Measurements from ENCODE around the gene TPRX1.
"Not testable (repeated sequence)": the region's sequence is repeated elsewhere in the genome, so short reads cannot be mapped to it uniquely, and the experiment has no call there.

Gene TPRX1

DNA sequence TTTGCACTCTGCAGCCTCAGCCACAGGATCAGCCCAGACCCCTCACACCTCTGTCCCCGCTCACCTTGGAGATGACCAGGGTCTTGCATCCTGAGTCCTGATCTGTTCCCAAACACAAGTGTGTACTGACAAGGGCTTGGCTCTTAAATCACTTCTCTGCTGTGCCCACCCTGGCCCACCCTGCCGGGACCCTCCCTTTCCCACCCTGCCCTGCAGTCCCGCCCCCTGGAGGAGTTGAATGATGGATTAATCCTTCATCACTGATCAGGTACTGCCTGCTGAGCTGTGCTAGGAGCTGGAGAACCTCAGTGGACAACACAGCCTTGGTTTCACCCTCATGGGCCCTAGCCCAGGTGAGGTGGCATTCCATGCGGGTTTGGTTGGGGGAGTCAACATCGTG, at the start of gene TPRX1:
Gene TPRX1 (minus strand): TSS at position 101 of the 400 bp plus-strand sequence. CDS start 12 bp downstream, at position 89.
- not testable (repeated sequence) for DNase-seq (ENCODE audit: low read depth in 1 of 2, low spot score in 1 of 2)

DNA sequence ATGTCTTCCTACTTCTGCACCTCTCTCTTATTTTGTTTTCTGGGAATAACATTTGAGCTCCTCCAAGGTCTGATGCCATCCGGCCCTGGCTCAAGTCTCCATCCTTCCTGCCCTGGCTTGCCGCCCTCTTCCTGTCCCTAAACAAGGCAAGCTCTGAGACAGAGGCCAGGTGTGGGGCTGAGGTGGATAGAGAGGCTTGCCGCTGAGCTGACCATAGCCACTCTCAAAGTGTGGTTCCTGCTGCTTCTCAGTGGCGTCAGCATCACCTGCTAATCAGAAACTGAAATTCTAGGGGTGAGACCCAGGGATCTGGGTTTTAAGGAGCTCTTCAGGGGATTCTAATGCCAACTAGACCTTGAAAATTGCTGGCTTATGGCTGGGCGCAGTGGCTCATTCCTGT, 48.7 kb upstream of the TPRX1 start:
- DNase-seq (ENCODE audit: low read depth in 1 of 2, low spot score in 1 of 2), result no peak

DNA sequence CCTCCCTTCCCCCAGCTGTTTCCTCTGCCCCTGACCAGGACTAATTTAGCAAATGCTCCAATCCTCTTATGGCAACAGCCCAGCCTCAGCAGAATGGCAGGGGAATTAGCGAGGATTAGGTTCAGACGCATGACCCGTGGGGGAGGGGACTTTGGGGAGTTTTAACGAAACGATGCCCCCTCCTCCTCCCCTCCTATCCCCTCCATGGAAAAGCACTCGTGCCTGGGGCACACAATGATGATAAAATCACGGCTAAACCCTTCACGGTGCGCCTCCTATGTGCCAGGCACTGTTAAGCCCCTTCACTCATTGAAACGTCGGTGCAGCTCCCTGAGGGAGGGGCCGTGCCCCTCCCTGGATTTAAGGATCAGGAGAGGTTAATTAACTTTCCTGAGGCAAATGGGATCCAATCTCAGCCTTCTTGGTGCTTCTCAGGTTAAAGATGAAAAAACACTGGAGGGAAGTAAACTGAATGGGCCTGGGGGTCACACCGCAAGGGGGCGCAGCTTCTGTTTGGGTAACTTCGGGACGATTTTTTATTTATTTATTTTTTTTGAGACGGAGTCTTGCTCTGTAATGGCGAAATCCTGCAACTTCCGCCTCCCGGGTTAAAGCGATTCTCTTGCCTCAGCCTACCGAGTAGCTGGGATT, 44.6 kb upstream of the TPRX1 start:
- DNase-seq (ENCODE audit: low read depth in 1 of 2, low spot score in 1 of 2), result no peak

DNA sequence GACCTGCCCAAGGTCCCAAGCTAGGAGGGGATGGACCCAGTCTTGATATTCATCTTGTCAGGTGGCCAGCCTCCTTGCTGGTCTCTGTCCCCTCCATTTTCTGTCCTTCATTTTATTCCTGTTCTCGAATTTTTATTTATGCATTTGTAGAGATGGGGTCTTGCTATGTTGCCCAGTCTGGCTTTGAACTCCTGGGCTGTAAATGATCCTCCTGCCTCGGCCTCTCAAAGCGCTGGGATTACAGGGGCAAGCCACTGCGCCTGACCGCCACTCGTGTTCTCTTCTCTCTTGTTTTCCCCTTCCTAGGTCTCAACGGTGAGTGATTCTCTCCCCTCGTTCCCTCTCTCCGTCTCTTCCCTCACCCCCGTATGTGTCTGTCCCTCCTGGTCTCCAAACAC, 44.1 kb upstream of the TPRX1 start:
- DNase-seq (ENCODE audit: low read depth in 1 of 2, low spot score in 1 of 2), result no peak

DNA sequence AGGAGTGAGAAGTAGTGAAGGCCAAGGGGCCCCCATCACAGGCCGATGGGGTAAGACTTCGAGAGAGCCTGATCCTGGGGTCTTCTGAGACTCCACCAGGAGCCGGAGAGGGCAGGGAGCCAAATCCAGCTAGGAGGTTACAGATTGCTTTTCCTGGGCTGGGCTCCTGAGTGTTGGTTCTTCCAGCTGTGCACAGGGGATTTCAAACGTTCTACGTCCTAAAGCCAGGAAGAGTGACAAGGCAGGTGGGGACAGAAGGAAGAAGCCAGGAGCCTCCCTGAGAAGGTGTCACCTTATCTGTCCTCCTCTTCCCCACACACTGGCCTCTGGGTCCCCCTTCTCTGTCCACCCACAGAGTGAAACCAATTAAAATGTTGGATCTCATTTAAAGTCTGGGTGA, 38.6 kb upstream of the TPRX1 start:
- no peak for DNase-seq (ENCODE audit: low read depth in 1 of 2, low spot score in 1 of 2)

- no peak for DNase-seq (ENCODE audit: low read depth in 1 of 2, low spot score in 1 of 2)
These were observed 35.6 kb upstream of the TPRX1 start for GRCh38 chr19:47839913-47840312.

GRCh38 chr19:47839411-47839810, 35.1 kb upstream of the TPRX1 start:
- DNase-seq (ENCODE audit: low read depth in 1 of 2, low spot score in 1 of 2), result no peak

DNA sequence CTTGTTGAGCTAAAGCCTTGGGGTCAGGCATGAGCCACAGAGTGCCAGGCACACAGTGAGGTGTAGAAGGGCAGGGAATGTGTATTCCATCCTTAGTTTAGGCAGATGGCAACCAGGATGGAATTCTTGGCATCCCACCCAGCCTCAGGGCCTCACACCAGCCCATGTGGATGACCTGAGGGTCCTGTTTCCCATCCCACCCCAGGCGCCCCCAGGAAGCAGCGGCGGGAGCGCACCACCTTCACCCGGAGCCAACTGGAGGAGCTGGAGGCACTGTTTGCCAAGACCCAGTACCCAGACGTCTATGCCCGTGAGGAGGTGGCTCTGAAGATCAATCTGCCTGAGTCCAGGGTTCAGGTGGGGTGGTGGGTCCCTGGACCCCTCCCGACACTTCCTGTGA, 31.7 kb upstream of the TPRX1 start:
- no peak for DNase-seq (ENCODE audit: low read depth in 1 of 2, low spot score in 1 of 2)

GRCh38 chr19:47832723-47833122, 28.4 kb upstream of the TPRX1 start:
- no peak for DNase-seq (ENCODE audit: low read depth in 1 of 2, low spot score in 1 of 2)

DNA sequence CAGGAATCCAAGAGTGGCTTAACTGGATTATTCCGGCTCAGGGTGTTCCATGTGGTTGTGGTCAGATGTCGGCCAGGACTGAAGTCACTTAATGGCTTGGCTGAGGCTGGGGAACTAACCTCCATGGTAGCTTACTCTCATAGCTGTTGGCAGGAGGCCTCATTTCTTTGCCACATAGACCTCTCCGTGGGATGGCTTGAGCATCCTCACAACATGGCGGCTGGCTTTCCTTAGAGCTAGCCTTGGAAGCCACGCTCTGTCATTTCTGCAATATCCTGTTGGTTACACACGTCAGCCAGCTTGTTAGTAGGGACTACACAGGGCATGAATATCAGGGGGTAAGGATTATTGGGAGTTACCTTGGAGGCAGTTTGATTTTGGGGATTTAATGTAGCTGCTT, 22.4 kb upstream of the TPRX1 start:
- no peak for DNase-seq (ENCODE audit: low read depth in 1 of 2, low spot score in 1 of 2)

GRCh38 chr19:47824396-47824795, 20.0 kb upstream of the TPRX1 start:
- DNase-seq (ENCODE audit: low read depth in 1 of 2, low spot score in 1 of 2), result no peak

DNA sequence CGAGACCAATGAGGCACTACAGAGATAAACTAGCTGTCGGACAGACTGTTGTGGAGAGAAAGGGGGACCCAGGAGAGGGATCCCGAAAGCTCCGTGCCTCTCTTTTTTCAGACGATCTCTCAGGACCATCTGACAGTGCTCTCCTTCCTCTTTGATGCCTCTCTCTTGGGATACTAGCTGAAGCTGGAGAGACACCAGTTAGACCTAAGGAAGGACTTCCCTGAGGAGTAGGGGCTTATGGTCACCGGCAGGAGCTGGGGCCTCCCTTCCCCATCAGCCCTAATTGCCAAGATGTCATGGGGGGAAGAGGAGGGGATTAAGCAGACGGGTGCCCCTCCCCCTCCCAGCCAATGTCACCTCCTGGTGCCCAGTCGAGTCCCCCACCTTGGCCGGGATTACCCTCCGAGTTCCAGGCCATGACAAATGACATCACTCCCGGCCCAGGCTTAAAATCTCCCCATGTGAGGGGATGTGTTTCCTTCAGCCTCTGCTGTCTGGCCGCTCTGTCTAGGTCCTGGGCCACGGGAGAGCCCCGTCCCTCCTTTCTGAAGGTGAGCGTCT, 17.2 kb upstream of the TPRX1 start, which contains the start of gene CRX:
Gene CRX (plus strand): TSS at position 478 of the 561 bp plus-strand sequence. CDS start 12,507 bp downstream, outside the sequence.
- no peak for DNase-seq (ENCODE audit: low read depth in 1 of 2, low spot score in 1 of 2)

GRCh38 chr19:47820410-47820809, 16.1 kb upstream of the TPRX1 start:
- DNase-seq (ENCODE audit: low read depth in 1 of 2, low spot score in 1 of 2), result no peak

- no peak for DNase-seq (ENCODE audit: low read depth in 1 of 2, low spot score in 1 of 2)
These were observed 15.5 kb upstream of the TPRX1 start for GRCh38 chr19:47819858-47820257.

DNA sequence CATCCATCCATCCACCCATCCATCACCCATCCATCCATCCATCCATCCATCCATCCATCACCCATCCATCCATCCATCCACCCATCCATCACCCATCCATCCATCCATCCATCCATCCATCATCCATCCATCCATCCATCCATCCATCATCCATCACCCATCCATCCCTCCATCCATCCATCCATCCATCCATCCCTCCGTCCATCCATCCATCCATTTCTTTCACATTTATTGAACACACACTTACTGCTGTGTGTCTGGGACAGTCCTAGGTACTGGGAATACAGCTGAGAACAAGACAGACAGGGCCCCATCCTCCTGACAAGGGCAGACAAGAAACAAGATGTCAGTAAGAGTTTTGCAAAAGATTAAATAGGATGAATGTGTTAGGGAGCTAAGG, 13.9 kb upstream of the TPRX1 start:
- not testable (repeated sequence) for DNase-seq (ENCODE audit: low read depth in 1 of 2, low spot score in 1 of 2)

GRCh38 chr19:47816270-47816669, 11.9 kb upstream of the TPRX1 start:
- DNase-seq (ENCODE audit: low read depth in 1 of 2, low spot score in 1 of 2), result not testable (repeated sequence)

GRCh38 chr19:47813995-47814328, 9.6 kb upstream of the TPRX1 start:
- no peak for DNase-seq (ENCODE audit: low read depth in 1 of 2, low spot score in 1 of 2)

DNA sequence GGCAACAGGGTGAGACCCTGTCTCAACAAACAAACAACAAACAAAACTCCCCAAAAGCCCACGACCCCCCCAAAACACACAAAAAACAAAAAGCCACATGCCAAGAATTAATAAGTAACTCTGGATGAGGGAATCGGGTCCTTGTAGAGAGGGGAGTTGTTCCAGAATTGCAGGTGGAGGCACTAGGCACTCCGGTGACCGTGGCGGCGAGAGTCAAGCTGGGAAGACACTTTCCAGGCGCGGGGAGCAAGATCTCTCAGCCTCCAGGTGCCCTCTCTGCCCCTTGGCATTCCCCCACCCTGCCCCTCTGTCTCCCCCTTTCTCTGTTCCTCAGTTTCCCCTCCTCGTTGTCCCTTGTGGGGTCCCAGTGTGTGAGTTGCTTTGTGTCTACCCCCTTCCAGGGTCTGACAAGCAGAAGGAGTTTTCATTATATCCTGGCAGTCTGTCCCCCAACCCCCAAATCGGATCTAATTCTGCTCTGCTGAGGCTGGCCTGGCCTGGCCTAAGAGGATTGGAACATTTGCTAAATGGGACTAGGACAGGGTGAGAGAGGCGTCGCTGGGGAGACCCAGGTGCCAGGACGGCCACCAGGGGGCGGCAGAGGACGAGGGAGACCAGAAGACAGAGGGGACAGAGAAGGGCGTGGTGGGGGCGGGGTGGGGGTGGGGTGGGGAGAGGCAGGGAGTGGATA, 9.1 kb upstream of the TPRX1 start:
- DNase-seq (ENCODE audit: low read depth in 1 of 2, low spot score in 1 of 2), result peak; percentile 61 to 65

GRCh38 chr19:47806435-47806834, 2.1 kb upstream of the TPRX1 start:
- DNase-seq (ENCODE audit: low read depth in 1 of 2, low spot score in 1 of 2), result no peak

GRCh38 chr19:47805313-47805712, 962 bp upstream of the TPRX1 start:
- DNase-seq (ENCODE audit: low read depth in 1 of 2, low spot score in 1 of 2), result no peak

GRCh38 chr19:47803671-47804070, 680 bp downstream of the TPRX1 start:
- DNase-seq (ENCODE audit: low read depth in 1 of 2, low spot score in 1 of 2), result not testable (repeated sequence)

- DNase-seq (ENCODE audit: low read depth in 1 of 2, low spot score in 1 of 2), result not testable (repeated sequence)
These were observed 1.2 kb downstream of the TPRX1 start for GRCh38 chr19:47803148-47803547.
